ENCODE results near the gene ELMO3.

The ELMO3 gene

GRCh38 chr16:67199011-67199807, at the start of gene ELMO3:
TSS of gene ELMO3 (plus strand) at chr16:67199131. CDS start at chr16:67199327, 196 bp downstream.
- no peaks in the 10 kb centered on the region for H3K27me3 ChIP-seq (replicated peaks; ENCODE audit: control insufficient read depth, insufficient read depth, low read length)
- peaks cover 43% of the 10 kb centered on the region for H3K36me3 ChIP-seq (ENCODE audit: control insufficient read depth, insufficient read depth, low read length, severe bottlenecking)
- no peak within 1 kb of the TSS for H3K4me3 ChIP-seq (ENCODE audit: low read length)
- peak within 1 kb of the TSS; percentile 0 for H3K9ac ChIP-seq (ENCODE audit: low read length)
- peaks cover 8% of the 10 kb centered on the region for H3K4me1 ChIP-seq (ENCODE audit: control insufficient read depth, insufficient read depth, low read length)
- no peak for DNase-seq (ENCODE audit: low read depth)
- no peaks in the 10 kb centered on the region for H3K9me3 ChIP-seq (ENCODE audit: control insufficient read depth, low read length)

GRCh38 chr16:67149276-67150046, 49.5 kb upstream of the ELMO3 start:
- Histone ChIP-seq H3K4me1 (ENCODE audit: control insufficient read depth, insufficient read depth, low read length) (peaks cover 12% of the 10 kb centered on the region), H3K36me3 (ENCODE audit: control insufficient read depth, insufficient read depth, low read length, severe bottlenecking) (peaks cover 40% of the 10 kb centered on the region), H3K27me3 (replicated peaks; ENCODE audit: control insufficient read depth, insufficient read depth, low read length) (no peaks in the 10 kb centered on the region), H3K4me3 (ENCODE audit: low read length) (peak overlapping the region; percentile 85), H3K9ac (ENCODE audit: low read length) (peak overlapping the region; percentile 91), H3K9me3 (ENCODE audit: control insufficient read depth, low read length) (no peaks in the 10 kb centered on the region)
- DNase-seq (ENCODE audit: low read depth), result no peak

GRCh38 chr16:67150047-67150832, 48.7 kb upstream of the ELMO3 start:
- no peaks in the 10 kb centered on the region for H3K9me3 ChIP-seq (ENCODE audit: control insufficient read depth, low read length)
- H3K36me3 ChIP-seq (ENCODE audit: control insufficient read depth, insufficient read depth, low read length, severe bottlenecking), result peaks cover 32% of the 10 kb centered on the region
- H3K27me3 ChIP-seq (replicated peaks; ENCODE audit: control insufficient read depth, insufficient read depth, low read length), result no peaks in the 10 kb centered on the region
- peak overlapping the region; percentile 85 for H3K4me3 ChIP-seq (ENCODE audit: low read length)
- DNase-seq (ENCODE audit: low read depth), result peak; percentile 57
- H3K9ac ChIP-seq (ENCODE audit: low read length), result peak overlapping the region; percentile 91
- H3K4me1 ChIP-seq (ENCODE audit: control insufficient read depth, insufficient read depth, low read length), result peaks cover 12% of the 10 kb centered on the region

GRCh38 chr16:67150833-67151396, 48.0 kb upstream of the ELMO3 start, which contains the start of gene B3GNT9:
TSS of gene B3GNT9 (minus strand) at chr16:67150998. CDS start at chr16:67150485, 513 bp downstream.
- Histone ChIP-seq H3K4me1 (ENCODE audit: control insufficient read depth, insufficient read depth, low read length) (peaks cover 11% of the 10 kb centered on the region), H3K9ac (ENCODE audit: low read length) (peak within 1 kb of the TSS; percentile 91), H3K36me3 (ENCODE audit: control insufficient read depth, insufficient read depth, low read length, severe bottlenecking) (peaks cover 25% of the 10 kb centered on the region), H3K4me3 (ENCODE audit: low read length) (peak within 1 kb of the TSS; percentile 85), H3K27me3 (replicated peaks; ENCODE audit: control insufficient read depth, insufficient read depth, low read length) (no peaks in the 10 kb centered on the region), H3K9me3 (ENCODE audit: control insufficient read depth, low read length) (no peaks in the 10 kb centered on the region)
- peak; percentile 87 for DNase-seq (ENCODE audit: low read depth)

GRCh38 chr16:67151431-67152097, 47.4 kb upstream of the ELMO3 start:
- Histone ChIP-seq H3K27me3 (replicated peaks; ENCODE audit: control insufficient read depth, insufficient read depth, low read length) (no peaks in the 10 kb centered on the region), H3K9me3 (ENCODE audit: control insufficient read depth, low read length) (no peaks in the 10 kb centered on the region), H3K4me1 (ENCODE audit: control insufficient read depth, insufficient read depth, low read length) (peaks cover 4% of the 10 kb centered on the region), H3K36me3 (ENCODE audit: control insufficient read depth, insufficient read depth, low read length, severe bottlenecking) (peaks cover 21% of the 10 kb centered on the region), H3K9ac (ENCODE audit: low read length) (peak overlapping the region; percentile 91), H3K4me3 (ENCODE audit: low read length) (peak overlapping the region; percentile 85)
- DNase-seq (ENCODE audit: low read depth), result no peak

- Histone ChIP-seq H3K4me1 (ENCODE audit: control insufficient read depth, insufficient read depth, low read length) (peaks cover 9% of the 10 kb centered on the region), H3K36me3 (ENCODE audit: control insufficient read depth, insufficient read depth, low read length, severe bottlenecking) (no peaks in the 10 kb centered on the region), H3K4me3 (ENCODE audit: low read length) (no peak overlapping the region), H3K9me3 (ENCODE audit: control insufficient read depth, low read length) (no peaks in the 10 kb centered on the region), H3K9ac (ENCODE audit: low read length) (no peak overlapping the region), H3K27me3 (replicated peaks; ENCODE audit: control insufficient read depth, insufficient read depth, low read length) (no peaks in the 10 kb centered on the region)
- no peak for DNase-seq (ENCODE audit: low read depth)
These were observed 44.2 kb upstream of the ELMO3 start for GRCh38 chr16:67154578-67155294.

- H3K36me3 ChIP-seq (ENCODE audit: control insufficient read depth, insufficient read depth, low read length, severe bottlenecking), result no peaks in the 10 kb centered on the region
- no peak overlapping the region for H3K4me3 ChIP-seq (ENCODE audit: low read length)
- H3K9me3 ChIP-seq (ENCODE audit: control insufficient read depth, low read length), result no peaks in the 10 kb centered on the region
- peaks cover 9% of the 10 kb centered on the region for H3K4me1 ChIP-seq (ENCODE audit: control insufficient read depth, insufficient read depth, low read length)
- no peak overlapping the region for H3K9ac ChIP-seq (ENCODE audit: low read length)
- peak; percentile 92 for DNase-seq (ENCODE audit: low read depth)
- no peaks in the 10 kb centered on the region for H3K27me3 ChIP-seq (replicated peaks; ENCODE audit: control insufficient read depth, insufficient read depth, low read length)
These were observed 43.4 kb upstream of the ELMO3 start for GRCh38 chr16:67155295-67156142.

GRCh38 chr16:67156143-67156844, 42.6 kb upstream of the ELMO3 start:
- no peaks in the 10 kb centered on the region for H3K36me3 ChIP-seq (ENCODE audit: control insufficient read depth, insufficient read depth, low read length, severe bottlenecking)
- H3K9me3 ChIP-seq (ENCODE audit: control insufficient read depth, low read length), result no peaks in the 10 kb centered on the region
- DNase-seq (ENCODE audit: low read depth), result no peak
- H3K4me3 ChIP-seq (ENCODE audit: low read length), result no peak overlapping the region
- no peak overlapping the region for H3K9ac ChIP-seq (ENCODE audit: low read length)
- H3K27me3 ChIP-seq (replicated peaks; ENCODE audit: control insufficient read depth, insufficient read depth, low read length), result no peaks in the 10 kb centered on the region
- peaks cover 10% of the 10 kb centered on the region for H3K4me1 ChIP-seq (ENCODE audit: control insufficient read depth, insufficient read depth, low read length)

GRCh38 chr16:67157106-67157748, 41.7 kb upstream of the ELMO3 start:
- Histone ChIP-seq H3K4me3 (ENCODE audit: low read length) (no peak overlapping the region), H3K9ac (ENCODE audit: low read length) (no peak overlapping the region), H3K4me1 (ENCODE audit: control insufficient read depth, insufficient read depth, low read length) (peaks cover 11% of the 10 kb centered on the region), H3K9me3 (ENCODE audit: control insufficient read depth, low read length) (no peaks in the 10 kb centered on the region), H3K27me3 (replicated peaks; ENCODE audit: control insufficient read depth, insufficient read depth, low read length) (no peaks in the 10 kb centered on the region), H3K36me3 (ENCODE audit: control insufficient read depth, insufficient read depth, low read length, severe bottlenecking) (no peaks in the 10 kb centered on the region)
- DNase-seq (ENCODE audit: low read depth), result no peak

Measured in adipocyte (in vitro differentiated cells).